Gastroesophageal sphincter (tissue), 4 donors: ENCODE data around the gene PARD3. TPM values are rescaled to one million over a fixed set of nuclear protein-coding genes. Genes with fewer than 3 reads are reported as not detected.

Source experiments
- ATAC-seq: fragments of 150-250 bp; one replicate; pipeline ENCODE4 v1.9.1; 2016; ENCODE audit warnings: mild to moderate bottlenecking, moderate library complexity
- H3K27ac ChIP-seq, 4 donors: fragments of 200-600 bp; sonication (generic) in 3 of 4; 1 replicate in 3 of 4; 2 replicates in 1 of 4; pipeline ENCODE4 v1.5.1; 2016 to 2019
- H3K27me3 ChIP-seq: fragments of 200-600 bp; sonication (generic); one replicate; pipeline ENCODE4 v1.5.1; 2019
- H3K36me3 ChIP-seq, 2 donors: fragments of 200-600 bp; sonication (generic); one replicate each; pipeline ENCODE4 v1.5.1; 2019; ENCODE audit warnings: control low read depth in 1 of 2
- H3K4me1 ChIP-seq, 3 donors: fragments of 200-600 bp; sonication (generic); 1 replicate in 2 of 3; 2 replicates in 1 of 3; pipeline ENCODE4 v1.5.1; 2016 to 2019; ENCODE audit warnings: control low read depth in 2 of 3
- H3K4me3 ChIP-seq, 2 donors: fragments of 200-600 bp; sonication (generic); one replicate each; pipeline ENCODE4 v1.5.1; 2019; ENCODE audit warnings: mild to moderate bottlenecking in 1 of 2, moderate library complexity in 1 of 2
- H3K9me3 ChIP-seq, 3 donors: fragments of 200-600 bp; sonication (generic); one replicate each; pipeline ENCODE4 v1.5.1; 2017 to 2019; ENCODE audit warnings: control low read depth in 2 of 3
- EP300 ChIP-seq: sonication (generic); formaldehyde crosslinking; IDR thresholded peaks from one replicate; pipeline ENCODE4 v1.6.1; 2017; ENCODE audit warnings: antibody characterized with exemption, mild to moderate bottlenecking
- POLR2A ChIP-seq, 2 donors: fragments of 450-650 bp; IDR thresholded peaks; one replicate each; pipeline ENCODE4 v1.6.1; 2017; ENCODE audit warnings: antibody characterized with exemption in 2 of 2, mild to moderate bottlenecking in 2 of 2, moderate library complexity in 1 of 2
- POLR2AphosphoS5 ChIP-seq: sonication (generic); formaldehyde crosslinking; IDR thresholded peaks from one replicate; pipeline ENCODE4 v1.6.1; 2017; ENCODE audit warnings: antibody characterized with exemption
- WGBS, 2 donors: methylation state at CpG; one replicate each; pipeline ENCODE4 v1.1.5; 2018; ENCODE audit warnings: low coverage in 1 of 2; 5-methylcytosine and 5-hydroxymethylcytosine counted together
- total RNA-seq, 4 donors: library from RNA; depleted of rRNA; stranded (reverse); fragments of >200 nt; gene quantifications; one replicate each; pipeline ENCODE4 v1.1.0, GENCODE V29; 2016
- TF ChIP-seq, protein P1 (sequence below), 4 experiments: fragments of 200-600 bp in 2 of 4; fragments of 450-650 bp in 2 of 4; sonication (generic) in 1 of 4; IDR thresholded peaks; one replicate each; pipeline ENCODE4 v1.5.1; 2017 to 2019; ENCODE audit warnings: antibody characterized with exemption in 4 of 4, mild to moderate bottlenecking in 2 of 4, moderate library complexity in 2 of 4

Gene PARD3
- total RNA-seq, 4 donors from 2014 or later: 101 to 127 (median 115) TPM

DNA sequence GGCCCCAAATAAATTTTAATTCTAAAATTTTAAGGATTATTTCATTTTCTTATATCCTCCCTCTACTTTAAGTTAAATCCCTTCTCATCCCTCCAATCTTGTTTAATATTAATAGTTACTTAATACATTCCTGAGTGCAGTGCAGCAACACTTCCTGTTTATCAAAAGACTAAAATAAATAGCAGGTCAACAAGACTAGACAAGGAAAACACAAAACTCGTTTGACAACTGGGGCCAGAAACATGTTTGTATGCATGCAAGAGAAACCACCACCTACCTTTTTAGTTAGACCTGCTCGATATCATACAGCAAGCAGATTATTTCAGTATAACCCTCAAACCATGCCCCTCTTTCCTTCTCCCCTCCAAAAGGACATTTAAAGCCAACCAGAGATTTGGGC, 95.8 kb downstream of the PARD3 start:
- Histone ChIP-seq H3K4me1 (peaks cover 0 to 66% (median 0%) of the 10 kb centered on the region in 3 donors), H3K36me3 (no peaks in the 10 kb centered on the region), H3K4me3 (no peak overlapping the region), H3K9me3 (no peaks in the 10 kb centered on the region), H3K27me3 (no peaks in the 10 kb centered on the region), H3K27ac (no peak overlapping the region)
- no peak for ATAC-seq
- WGBS, 2 donors: 63 to 64% methylated on average over 2 of the region's 2 CpGs
- TF ChIP-seq POLR2AphosphoS5 (no peak), EP300 (no peak), POLR2A (IDR thresholded peaks at IDR 0.05) (no peak)
- TF ChIP-seq, protein P1, sequence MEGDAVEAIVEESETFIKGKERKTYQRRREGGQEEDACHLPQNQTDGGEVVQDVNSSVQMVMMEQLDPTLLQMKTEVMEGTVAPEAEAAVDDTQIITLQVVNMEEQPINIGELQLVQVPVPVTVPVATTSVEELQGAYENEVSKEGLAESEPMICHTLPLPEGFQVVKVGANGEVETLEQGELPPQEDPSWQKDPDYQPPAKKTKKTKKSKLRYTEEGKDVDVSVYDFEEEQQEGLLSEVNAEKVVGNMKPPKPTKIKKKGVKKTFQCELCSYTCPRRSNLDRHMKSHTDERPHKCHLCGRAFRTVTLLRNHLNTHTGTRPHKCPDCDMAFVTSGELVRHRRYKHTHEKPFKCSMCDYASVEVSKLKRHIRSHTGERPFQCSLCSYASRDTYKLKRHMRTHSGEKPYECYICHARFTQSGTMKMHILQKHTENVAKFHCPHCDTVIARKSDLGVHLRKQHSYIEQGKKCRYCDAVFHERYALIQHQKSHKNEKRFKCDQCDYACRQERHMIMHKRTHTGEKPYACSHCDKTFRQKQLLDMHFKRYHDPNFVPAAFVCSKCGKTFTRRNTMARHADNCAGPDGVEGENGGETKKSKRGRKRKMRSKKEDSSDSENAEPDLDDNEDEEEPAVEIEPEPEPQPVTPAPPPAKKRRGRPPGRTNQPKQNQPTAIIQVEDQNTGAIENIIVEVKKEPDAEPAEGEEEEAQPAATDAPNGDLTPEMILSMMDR (IDR thresholded peaks at IDR 0.05): no peak

DNA sequence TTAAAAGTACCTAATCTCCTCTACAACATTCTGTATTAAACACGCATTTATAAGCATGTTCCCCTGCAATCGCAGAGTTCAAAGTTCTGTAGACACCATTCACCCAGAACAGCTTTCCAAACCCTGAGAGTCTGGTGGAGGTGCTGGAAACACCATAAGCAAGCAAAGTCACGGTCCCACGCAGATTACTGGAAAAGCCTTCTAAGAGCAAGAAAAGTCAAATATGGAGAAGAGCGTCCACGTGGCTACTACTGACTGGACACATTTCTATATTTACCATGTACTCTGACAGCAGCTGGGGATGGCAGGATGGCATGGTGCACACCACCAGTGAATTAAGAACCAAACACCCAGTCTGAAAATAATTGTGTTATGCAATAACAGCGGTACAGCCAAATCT, 97.7 kb downstream of the PARD3 start:
- no peak for ATAC-seq
- WGBS, 2 donors: 92 to 96% methylated on average over 5 to 6 of the region's 7 CpGs
- Histone ChIP-seq H3K27ac (no peak overlapping the region), H3K4me1 (peaks cover 0 to 66% (median 0%) of the 10 kb centered on the region in 3 donors), H3K9me3 (no peaks in the 10 kb centered on the region), H3K4me3 (no peak overlapping the region), H3K36me3 (no peaks in the 10 kb centered on the region), H3K27me3 (no peaks in the 10 kb centered on the region)
- TF ChIP-seq EP300 (no peak), POLR2AphosphoS5 (no peak), POLR2A (IDR thresholded peaks at IDR 0.05) (no peak)
- TF ChIP-seq, protein P1 (IDR thresholded peaks at IDR 0.05): no peak

DNA sequence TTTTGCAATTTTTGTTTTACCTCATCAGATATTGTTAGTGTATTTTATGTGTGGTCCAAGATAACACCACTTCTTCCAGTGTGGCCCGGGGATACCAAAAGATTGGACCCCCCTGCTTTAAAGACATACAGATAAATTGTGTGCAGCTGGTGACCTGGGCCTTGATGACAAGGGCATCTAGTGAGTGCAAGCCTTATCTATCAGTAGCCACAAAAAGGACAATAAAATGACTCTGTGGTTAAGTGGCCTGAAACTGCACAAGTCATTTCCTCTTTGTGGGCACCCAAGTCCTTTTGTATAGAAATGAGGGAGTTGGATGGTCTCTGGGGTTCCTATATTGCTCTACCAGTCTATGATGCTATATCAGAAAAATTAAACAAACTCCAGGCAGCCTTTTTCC, 98.1 kb downstream of the PARD3 start:
- Histone ChIP-seq H3K27me3 (no peaks in the 10 kb centered on the region), H3K36me3 (no peaks in the 10 kb centered on the region), H3K4me3 (no peak overlapping the region), H3K9me3 (no peaks in the 10 kb centered on the region), H3K4me1 (peaks cover 1 to 71% (median 1%) of the 10 kb centered on the region in 3 donors), H3K27ac (no peak overlapping the region)
- ATAC-seq: no peak
- 60 to 100% methylated on average over 1 of the region's 1 CpG for WGBS, 2 donors
- TF ChIP-seq POLR2AphosphoS5: no peak

DNA sequence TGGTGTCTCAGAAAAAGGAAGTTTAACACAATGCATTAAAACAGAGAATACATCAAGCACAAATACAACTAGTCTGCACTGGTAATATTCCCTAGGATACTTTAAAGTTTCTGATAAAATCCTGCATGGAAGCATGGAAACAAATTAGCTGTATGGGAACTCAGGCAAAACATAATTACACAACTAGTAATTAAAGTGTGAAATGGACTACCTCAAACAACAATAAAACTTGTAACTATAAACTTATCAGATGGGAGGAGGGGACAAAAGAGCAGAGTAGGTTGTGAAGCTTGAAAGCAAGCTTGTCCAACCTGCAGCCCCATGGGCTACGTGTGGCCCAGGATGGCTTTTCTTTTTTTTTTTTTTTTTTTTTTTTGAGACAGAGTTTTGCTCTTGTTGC, 98.9 kb downstream of the PARD3 start:
- 57 to 63% methylated on average over 1 of the region's 1 CpG for WGBS, 2 donors
- TF ChIP-seq EP300 (no peak), POLR2AphosphoS5 (no peak), POLR2A (IDR thresholded peaks at IDR 0.05) (no peak)
- TF ChIP-seq, protein P1 (IDR thresholded peaks at IDR 0.05): no peak
- H3K4me1 ChIP-seq: peaks cover 5 to 72% (median 6%) of the 10 kb centered on the region in 3 donors
- H3K36me3 ChIP-seq: no peaks in the 10 kb centered on the region
- no peak overlapping the region for H3K27ac ChIP-seq
- H3K27me3 ChIP-seq: no peaks in the 10 kb centered on the region
- no peak overlapping the region for H3K4me3 ChIP-seq
- ATAC-seq: no peak
- H3K9me3 ChIP-seq: no peaks in the 10 kb centered on the region

DNA sequence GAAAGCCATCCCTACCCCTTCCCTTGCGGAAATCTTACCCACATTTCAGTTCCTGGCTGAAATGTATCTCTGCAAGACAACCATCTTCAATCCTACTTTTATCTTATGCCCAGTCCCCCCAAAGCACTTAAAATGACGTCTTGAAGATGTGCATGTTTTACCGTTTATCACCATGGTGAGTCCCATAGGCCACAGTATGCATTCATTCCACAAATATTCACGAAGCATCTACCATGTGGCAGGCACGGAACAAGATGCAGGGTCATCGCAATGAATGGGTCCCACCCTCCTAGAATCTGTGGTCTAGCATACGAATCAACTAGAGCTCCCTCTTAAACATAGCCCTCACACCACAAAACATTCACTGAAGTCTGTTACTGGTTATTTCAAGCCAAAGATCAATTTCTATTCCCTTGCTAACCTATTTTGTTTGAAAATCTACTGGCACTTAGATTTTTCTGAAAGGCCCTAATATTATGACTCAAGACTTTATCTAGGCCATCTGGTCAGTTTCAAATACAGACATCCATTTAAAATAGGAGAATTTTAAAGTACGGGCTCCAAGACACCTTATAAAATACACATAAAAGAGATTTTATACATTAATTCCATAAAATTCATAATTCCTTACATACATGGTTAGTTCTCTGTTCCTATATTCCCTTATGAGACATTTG, 99.4 kb downstream of the PARD3 start:
- H3K36me3 ChIP-seq: no peaks in the 10 kb centered on the region
- no peaks in the 10 kb centered on the region for H3K27me3 ChIP-seq
- H3K4me1 ChIP-seq: peaks cover 6 to 74% (median 11%) of the 10 kb centered on the region in 3 donors
- H3K27ac ChIP-seq: no peak overlapping the region
- TF ChIP-seq POLR2AphosphoS5 (no peak), EP300 (no peak), POLR2A (IDR thresholded peaks at IDR 0.05) (no peak)
- TF ChIP-seq, protein P1 (IDR thresholded peaks at IDR 0.05): no peak
- no peak overlapping the region for H3K4me3 ChIP-seq
- no peak for ATAC-seq
- 63 to 92% methylated on average over 4 to 6 of the region's 8 CpGs for WGBS, 2 donors
- H3K9me3 ChIP-seq: no peaks in the 10 kb centered on the region
